H9 (cell line): ENCODE data around the gene KIF9. TPM values are rescaled to one million over a fixed set of nuclear protein-coding genes. Genes with fewer than 3 reads are reported as not detected.

ENCODE experiments used
- DNase-seq: peaks from one replicate; pipeline ENCODE4 v3.0.0-alpha.2; 2017
- H2AFZ ChIP-seq: one replicate; pipeline ENCODE4 v1.6.1; 2013; ENCODE audit warnings: mild to moderate bottlenecking, low read length, control low read depth, moderate library complexity
- H2AK5ac ChIP-seq: 2 replicates; pipeline ENCODE4 v1.6.1; 2013; ENCODE audit warnings: low read length, control low read depth, mixed read lengths; ENCODE audit not compliant: insufficient read length
- H2BK120ac ChIP-seq: one replicate; pipeline ENCODE4 v1.6.1; 2013; ENCODE audit warnings: low read depth, mild to moderate bottlenecking, low read length, control low read depth, inconsistent platforms; ENCODE audit not compliant: poor library complexity, severe bottlenecking
- H2BK12ac ChIP-seq: 2 replicates; pipeline ENCODE4 v1.6.1; 2013; ENCODE audit warnings: low read length, control low read depth, mixed read lengths, low read depth; ENCODE audit not compliant: insufficient read length
- H2BK15ac ChIP-seq: 2 replicates; pipeline ENCODE4 v1.6.1; 2013; ENCODE audit warnings: low read depth, low read length, control low read depth
- H2BK20ac ChIP-seq: one replicate; pipeline ENCODE4 v1.6.1; 2013; ENCODE audit warnings: low read depth, mild to moderate bottlenecking, low read length, control low read depth, inconsistent platforms; ENCODE audit not compliant: poor library complexity, severe bottlenecking
- H2BK5ac ChIP-seq: 2 replicates; pipeline ENCODE4 v1.6.1; 2013; ENCODE audit warnings: low read length, control low read depth, mixed read lengths; ENCODE audit not compliant: insufficient read length
- H3K14ac ChIP-seq: 2 replicates; pipeline ENCODE4 v1.6.1; 2013; ENCODE audit warnings: low read length, control low read depth; ENCODE audit not compliant: insufficient read depth
- H3K18ac ChIP-seq: 2 replicates; pipeline ENCODE4 v1.6.1; 2013; ENCODE audit warnings: low read depth, mild to moderate bottlenecking, mixed read lengths, low read length, control low read depth; ENCODE audit not compliant: insufficient read length
- H3K23ac ChIP-seq: 2 replicates; pipeline ENCODE4 v1.6.1; 2013; ENCODE audit warnings: low read length, control low read depth, mixed read lengths, low read depth; ENCODE audit not compliant: insufficient read length
- H3K23me2 ChIP-seq: 2 replicates; pipeline ENCODE4 v1.6.1; 2013; ENCODE audit warnings: low read depth, mild to moderate bottlenecking, mixed read lengths, low read length, control low read depth; ENCODE audit not compliant: insufficient read length, poor library complexity, severe bottlenecking
- H3K27ac ChIP-seq: 2 replicates; pipeline ENCODE4 v1.5.1; 2013; ENCODE audit warnings: low read length, control low read depth, mixed read lengths, low read depth; ENCODE audit not compliant: insufficient read length
- H3K27me3 ChIP-seq: 2 replicates; pipeline ENCODE4 v1.6.1; 2013; ENCODE audit warnings: low read length, control low read depth, inconsistent platforms; ENCODE audit not compliant: insufficient read depth
- H3K4ac ChIP-seq: 2 replicates; pipeline ENCODE4 v1.6.1; 2013; ENCODE audit warnings: low read depth, mild to moderate bottlenecking, control low read depth, inconsistent platforms, low read length, moderate library complexity
- H3K4me1 ChIP-seq: 2 replicates; pipeline ENCODE4 v1.6.1; 2013; ENCODE audit warnings: low read length, control low read depth, inconsistent platforms; ENCODE audit not compliant: insufficient read depth
- H3K4me2 ChIP-seq: 2 replicates; pipeline ENCODE4 v1.6.1; 2013; ENCODE audit warnings: low read length, control low read depth, mixed read lengths; ENCODE audit not compliant: insufficient read length, insufficient read depth
- H3K56ac ChIP-seq: 2 replicates; pipeline ENCODE4 v1.6.1; 2013; ENCODE audit warnings: low read depth, mild to moderate bottlenecking, mixed read lengths, low read length, control low read depth; ENCODE audit not compliant: insufficient read length
- H3K79me1 ChIP-seq: 2 replicates; pipeline ENCODE4 v1.6.1; 2013; ENCODE audit warnings: low read depth, mild to moderate bottlenecking, moderate library complexity, low read length, control low read depth, inconsistent platforms; ENCODE audit not compliant: insufficient read depth, poor library complexity, severe bottlenecking
- H3K79me2 ChIP-seq: 2 replicates; pipeline ENCODE4 v1.6.1; 2013; ENCODE audit warnings: low read length, control low read depth, inconsistent platforms; ENCODE audit not compliant: insufficient read depth
- H3K9ac ChIP-seq: 2 replicates; pipeline ENCODE4 v1.6.1; 2013; ENCODE audit warnings: low read length, control low read depth, mixed read lengths; ENCODE audit not compliant: insufficient read length; ENCODE audit errors: extremely low read depth
- H3K9me3 ChIP-seq: one replicate; pipeline ENCODE4 v1.6.1; 2013; ENCODE audit warnings: low read depth, low read length, inconsistent platforms; ENCODE audit not compliant: control insufficient read depth
- H3T11ph ChIP-seq: one replicate; pipeline ENCODE4 v1.6.1; 2013; ENCODE audit warnings: mild to moderate bottlenecking, low read length, control low read depth, inconsistent platforms
- H4K20me1 ChIP-seq: one replicate; pipeline ENCODE4 v1.6.1; 2013; ENCODE audit not compliant: control insufficient read depth, insufficient read length, insufficient read depth
- H4K5ac ChIP-seq: 2 replicates; pipeline ENCODE4 v1.6.1; 2013; ENCODE audit warnings: low read depth, mild to moderate bottlenecking, mixed read lengths, low read length, control low read depth; ENCODE audit not compliant: insufficient read length
- H4K8ac ChIP-seq: replicated peaks from 2 replicates; pipeline ENCODE4 v1.6.1; 2013; ENCODE audit warnings: low read length, control low read depth, mixed read lengths, low read depth; ENCODE audit not compliant: insufficient read length
- H4K91ac ChIP-seq: 2 replicates; pipeline ENCODE4 v1.6.1; 2013; ENCODE audit warnings: low read depth, mild to moderate bottlenecking, moderate library complexity, mixed read lengths, low read length, control low read depth; ENCODE audit not compliant: insufficient read length
- H3K27ac Mint-ChIP-seq, 3 experiments: 2 replicates in 2 of 3; 3 replicates in 1 of 3; pipeline ENCODE4 v1.8.0; 2020 to 2021; ENCODE audit warnings: mixed read lengths in 3 of 3, mild to moderate bottlenecking in 1 of 3, moderate library complexity in 1 of 3
- H3K27me3 Mint-ChIP-seq: 2 replicates; pipeline ENCODE4 v1.8.0; 2021; ENCODE audit warnings: low read depth, mild to moderate bottlenecking, moderate library complexity, mixed read lengths
- H3K36me3 Mint-ChIP-seq, 3 experiments: 2 replicates in 2 of 3; 3 replicates in 1 of 3; pipeline ENCODE4 v1.8.0; 2020 to 2021; ENCODE audit warnings: low read depth in 3 of 3, mixed read lengths in 3 of 3; ENCODE audit not compliant: insufficient read depth in 1 of 3
- H3K4me1 Mint-ChIP-seq, 2 experiments: 2 replicates each; pipeline ENCODE4 v1.8.0; 2020; ENCODE audit warnings: mixed read lengths in 2 of 2
- H3K4me3 Mint-ChIP-seq, 2 experiments: 2 replicates in 1 of 2; 3 replicates in 1 of 2; pipeline ENCODE4 v1.8.0; 2020 to 2021; ENCODE audit warnings: mild to moderate bottlenecking in 2 of 2, mixed read lengths in 2 of 2, moderate library complexity in 1 of 2
- H3K9me3 Mint-ChIP-seq, 2 experiments: 2 replicates in 1 of 2; 3 replicates in 1 of 2; pipeline ENCODE4 v1.8.0; 2020; ENCODE audit warnings: mild to moderate bottlenecking in 2 of 2, mixed read lengths in 2 of 2, moderate library complexity in 1 of 2
- CTCF ChIP-seq: fragments of 200-600 bp; sonication (generic); conservative IDR thresholded peaks from 3 replicates; pipeline ENCODE4 v1.8.0; 2021; ENCODE audit warnings: antibody characterized with exemption, mild to moderate bottlenecking
- total RNA-seq: library from RNA; stranded (reverse); gene quantifications from 2 replicates; pipeline ENCODE4 v1.2.1, GENCODE V29; 2021

Gene KIF9
- total RNA-seq, 1 experiment from 2014 or later: 8.4 TPM

GRCh38 chr3:47301456-47301855 lies 18.9 kb upstream of the KIF9 start:
- no peak overlapping the region for H2BK120ac ChIP-seq
- H3K4me1 Mint-ChIP-seq: peaks cover 12% of the 10 kb centered on the region in 2 experiments
- no peak overlapping the region for H3K27ac ChIP-seq
- peaks cover 15 to 29% (median 27%) of the 10 kb centered on the region in 3 experiments for H3K36me3 Mint-ChIP-seq
- H3K14ac ChIP-seq: no peak overlapping the region
- H3K27ac Mint-ChIP-seq: peak overlapping the region in 2 of 3 experiments; percentile 2 to 86; a peak in 4 of 7 replicates
- TF ChIP-seq CTCF: no peak
- H3K56ac ChIP-seq: no peak overlapping the region
- no peak overlapping the region for H3K18ac ChIP-seq
- H4K91ac ChIP-seq: no peak overlapping the region
- H2BK12ac ChIP-seq: no peak overlapping the region
- no peaks in the 10 kb centered on the region for H3K79me1 ChIP-seq
- no peak overlapping the region for H2BK15ac ChIP-seq
- 0 out of 2 replicates have a peak, but pooled peaks cover 2% of the 10 kb centered on the region for H3K4me1 ChIP-seq
- H3T11ph ChIP-seq: no peak overlapping the region
- no peak overlapping the region for H2AK5ac ChIP-seq
- no peak overlapping the region for H3K23ac ChIP-seq
- no peak overlapping the region for H2AFZ ChIP-seq
- H2BK5ac ChIP-seq: no peak overlapping the region
- H3K27me3 Mint-ChIP-seq: no peaks in the 10 kb centered on the region
- H3K27me3 ChIP-seq: no peaks in the 10 kb centered on the region
- no peak overlapping the region for H4K5ac ChIP-seq
- no peak for DNase-seq
- H4K20me1 ChIP-seq: no peaks in the 10 kb centered on the region
- no peak overlapping the region for H3K9ac ChIP-seq
- H3K4me3 Mint-ChIP-seq: no peak overlapping the region
- H3K4ac ChIP-seq: no peak overlapping the region
- no peaks in the 10 kb centered on the region for H3K79me2 ChIP-seq
- no peaks in the 10 kb centered on the region for H3K23me2 ChIP-seq
- no peak overlapping the region for H4K8ac ChIP-seq
- no peaks in the 10 kb centered on the region for H3K9me3 Mint-ChIP-seq
- H2BK20ac ChIP-seq: no peak overlapping the region
- H3K9me3 ChIP-seq: no peaks in the 10 kb centered on the region
- H3K4me2 ChIP-seq: no peak overlapping the region
